GM19372 (cell line): ENCODE results near the gene MYO7A.

Experiments used
- ATAC-seq: cut with Tn5 transposase; IDR thresholded peaks from one replicate; pipeline ENCODE4 v1.9.1; 2021; ENCODE audit warnings: mild to moderate bottlenecking, low read depth, moderate library complexity; ENCODE audit not compliant: unreplicated experiment

MYO7A gene

GRCh38 chr11:77126156-77126775, 1.8 kb upstream of the MYO7A start:
- ATAC-seq = no peak

GRCh38 chr11:77126861-77127234, 1.2 kb upstream of the MYO7A start:
- ATAC-seq = no peak

- peak; percentile 55 for ATAC-seq
Measured at GRCh38 chr11:77127235-77127911, 673 bp upstream of the MYO7A start.

GRCh38 chr11:77129069-77129841, 1.2 kb downstream of the MYO7A start:
- no peak for ATAC-seq

- no peak for ATAC-seq
Measured at GRCh38 chr11:77129842-77130756, 2.1 kb downstream of the MYO7A start.

GRCh38 chr11:77130763-77131513, 2.9 kb downstream of the MYO7A start:
- no peak for ATAC-seq

GRCh38 chr11:77131560-77131959, 3.5 kb downstream of the MYO7A start:
- no peak for ATAC-seq

GRCh38 chr11:77135069-77135468, 7.0 kb downstream of the MYO7A start:
- ATAC-seq = no peak

GRCh38 chr11:77136074-77136473, 8.0 kb downstream of the MYO7A start:
- ATAC-seq = no peak

- ATAC-seq = no peak
Measured at GRCh38 chr11:77136784-77137420, 8.9 kb downstream of the MYO7A start.

- no peak for ATAC-seq
Measured at GRCh38 chr11:77137421-77137820, 9.4 kb downstream of the MYO7A start.

- ATAC-seq = no peak
Measured at GRCh38 chr11:77138106-77138649, 10.1 kb downstream of the MYO7A start.

- ATAC-seq = no peak
Measured at GRCh38 chr11:77139201-77139600, 11.2 kb downstream of the MYO7A start.

- no peak for ATAC-seq
Measured at GRCh38 chr11:77140231-77140851, 12.3 kb downstream of the MYO7A start.

- no peak for ATAC-seq
Measured at GRCh38 chr11:77141034-77141433, 13.0 kb downstream of the MYO7A start.

- no peak for ATAC-seq
Measured at GRCh38 chr11:77141475-77141874, 13.4 kb downstream of the MYO7A start.

GRCh38 chr11:77142091-77142975, 14.3 kb downstream of the MYO7A start:
- ATAC-seq = no peak
